Sigmoid colon (tissue), 4 donors: Measurements from ENCODE around the gene ST6GALNAC4.
A peak's percentile ranks its signal among the peaks of the same experiment; 100 is the strongest.

Source experiments
- POLR2AphosphoS5 ChIP-seq, 4 donors: sonication (generic); formaldehyde crosslinking; IDR thresholded peaks; one replicate each; pipeline ENCODE4 v1.6.1; 2017; ENCODE audit warnings: antibody characterized with exemption in 4 of 4
- TF ChIP-seq, protein P1 (sequence below), 4 experiments: fragments of 450-650 bp in 3 of 4; fragments of 200-600 bp in 1 of 4; IDR thresholded peaks; one replicate each; pipeline ENCODE4 v1.5.1; 2016 to 2019; ENCODE audit warnings: antibody characterized with exemption in 4 of 4, mild to moderate bottlenecking in 3 of 4, moderate library complexity in 2 of 4

DNA sequence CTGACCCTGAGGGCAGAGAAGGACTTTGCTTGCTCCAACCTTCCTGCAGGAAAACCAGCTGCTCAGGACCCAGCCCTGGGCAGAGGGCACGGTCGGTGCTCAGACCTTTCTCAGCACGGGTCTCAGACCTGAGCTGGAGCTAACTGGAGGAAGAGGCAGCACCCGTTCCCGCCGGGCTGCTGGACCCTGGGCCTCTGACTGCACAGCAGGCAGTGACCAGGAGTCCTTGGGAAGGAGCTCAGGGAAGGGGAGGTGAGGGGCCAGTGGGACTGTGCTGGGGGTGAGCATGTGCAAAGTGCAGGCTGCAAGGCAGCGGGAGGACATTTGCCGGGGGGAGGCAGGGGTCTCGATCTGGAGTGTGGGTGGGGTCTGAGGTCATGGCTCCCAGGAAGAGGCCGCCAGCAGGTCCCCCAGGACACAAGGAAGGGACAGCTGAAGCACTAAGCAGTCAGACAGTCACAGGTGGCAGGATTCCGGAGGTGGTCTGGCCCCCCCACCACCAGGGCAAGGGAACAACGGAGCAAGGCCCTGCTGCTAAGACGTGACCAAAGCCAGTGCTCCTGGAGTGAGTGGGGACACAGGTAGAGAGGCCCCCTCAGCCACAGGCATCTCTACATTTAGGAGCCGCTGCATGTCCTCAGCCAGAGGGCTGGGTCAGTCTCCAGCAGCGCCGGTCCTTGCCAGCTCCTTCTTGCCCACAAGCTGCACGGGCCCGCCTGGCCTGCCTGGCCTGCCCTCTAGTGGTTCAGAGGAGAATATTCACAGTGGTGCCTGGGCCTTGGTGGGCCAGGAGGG, 25.6 kb upstream of the ST6GALNAC4 start:
- TF ChIP-seq, protein P1, sequence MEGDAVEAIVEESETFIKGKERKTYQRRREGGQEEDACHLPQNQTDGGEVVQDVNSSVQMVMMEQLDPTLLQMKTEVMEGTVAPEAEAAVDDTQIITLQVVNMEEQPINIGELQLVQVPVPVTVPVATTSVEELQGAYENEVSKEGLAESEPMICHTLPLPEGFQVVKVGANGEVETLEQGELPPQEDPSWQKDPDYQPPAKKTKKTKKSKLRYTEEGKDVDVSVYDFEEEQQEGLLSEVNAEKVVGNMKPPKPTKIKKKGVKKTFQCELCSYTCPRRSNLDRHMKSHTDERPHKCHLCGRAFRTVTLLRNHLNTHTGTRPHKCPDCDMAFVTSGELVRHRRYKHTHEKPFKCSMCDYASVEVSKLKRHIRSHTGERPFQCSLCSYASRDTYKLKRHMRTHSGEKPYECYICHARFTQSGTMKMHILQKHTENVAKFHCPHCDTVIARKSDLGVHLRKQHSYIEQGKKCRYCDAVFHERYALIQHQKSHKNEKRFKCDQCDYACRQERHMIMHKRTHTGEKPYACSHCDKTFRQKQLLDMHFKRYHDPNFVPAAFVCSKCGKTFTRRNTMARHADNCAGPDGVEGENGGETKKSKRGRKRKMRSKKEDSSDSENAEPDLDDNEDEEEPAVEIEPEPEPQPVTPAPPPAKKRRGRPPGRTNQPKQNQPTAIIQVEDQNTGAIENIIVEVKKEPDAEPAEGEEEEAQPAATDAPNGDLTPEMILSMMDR (IDR thresholded peaks at IDR 0.05), result peak; percentile 92 to 95 (median 94)
- peak in 1 of 4 donors; percentile 38 for TF ChIP-seq POLR2AphosphoS5 (IDR thresholded peaks at IDR 0.05)
